Stomach (tissue), 9 donors: Measurements from ENCODE around the gene FAM163B. TPM values are rescaled to one million over a fixed set of nuclear protein-coding genes. Genes with fewer than 3 reads are reported as not detected.

Experiments used
- DNase-seq, 2 donors: peaks; one replicate each; pipeline versions ENCODE4 v3.0.0 to v3.0.0-alpha.2; 2013 to 2019
- H3K27ac ChIP-seq, 5 donors: fragments of 200-600 bp in 4 of 5; sonication (generic) in 4 of 5; one replicate each; pipeline ENCODE4 v1.5.1; 2013 to 2019; ENCODE audit warnings: mild to moderate bottlenecking in 1 of 5, moderate library complexity in 1 of 5
- H3K27me3 ChIP-seq, 3 donors: fragments of 200-600 bp; sonication (generic); one replicate each; pipeline ENCODE4 v1.5.1; 2017 to 2019; ENCODE audit warnings: mixed run types in 1 of 3
- H3K36me3 ChIP-seq, 4 donors: fragments of 200-600 bp; sonication (generic); 1 replicate in 3 of 4; 2 replicates in 1 of 4; pipeline ENCODE4 v1.5.1; 2016 to 2019
- H3K4me1 ChIP-seq, 4 donors: fragments of 200-600 bp; sonication (generic); one replicate each; pipeline ENCODE4 v1.5.1; 2016 to 2019
- H3K4me3 ChIP-seq, 4 donors: fragments of 200-600 bp; sonication (generic) in 3 of 4; one replicate each; pipeline ENCODE4 v1.5.1; 2016 to 2019; ENCODE audit warnings: mild to moderate bottlenecking in 1 of 4
- H3K9me3 ChIP-seq, 4 donors: fragments of 200-600 bp; sonication (generic); one replicate each; pipeline ENCODE4 v1.5.1; 2016 to 2019
- EP300 ChIP-seq: sonication (generic); formaldehyde crosslinking; IDR thresholded peaks from one replicate; pipeline ENCODE4 v1.6.1; 2017; ENCODE audit warnings: antibody characterized with exemption
- POLR2A ChIP-seq, 4 donors: fragments of 450-650 bp; IDR thresholded peaks; one replicate each; pipeline ENCODE4 v1.6.1; 2016; ENCODE audit warnings: antibody characterized with exemption in 4 of 4, control low read depth in 2 of 4, mild to moderate bottlenecking in 1 of 4, moderate library complexity in 1 of 4
- POLR2AphosphoS5 ChIP-seq, 3 donors: sonication (generic); formaldehyde crosslinking; IDR thresholded peaks; one replicate each; pipeline ENCODE4 v1.6.1; 2016; ENCODE audit warnings: antibody characterized with exemption in 3 of 3
- WGBS, 5 donors: extraction: QIAGEN DNeasy Blood & Tissue Kit in 3 of 5; methylation state at CpG; one replicate each; pipeline versions ENCODE4 v1.1.5 to v1.1.7; 2013 to 2018; 5-methylcytosine and 5-hydroxymethylcytosine counted together
- intact Hi-C: fragments of 100-400 bp; cut with DNase I; formaldehyde crosslinking; loops from one replicate; pipeline ENCODE4 v1.15.1; 2023; ENCODE audit warnings: low total_unique reads
- polyA plus RNA-seq, 3 donors: library from polyadenylated mRNA; stranded (reverse); fragments of 200-250 nt; gene quantifications; one replicate each; pipeline ENCODE4 v1.2.3, GENCODE V29; 2013
- total RNA-seq, 5 donors: library from RNA; depleted of rRNA; stranded (reverse); fragments of >200 nt; gene quantifications; one replicate each; pipeline versions ENCODE4 v1.1.0 to v1.2.3, GENCODE V29; 2014 to 2016
- TF ChIP-seq, protein P1 (sequence below), 7 experiments: fragments of 450-650 bp in 4 of 7; fragments of 200-600 bp in 3 of 7; sonication (generic) in 3 of 7; IDR thresholded peaks; one replicate each; pipeline ENCODE4 v1.5.1; 2016 to 2019; ENCODE audit warnings: antibody characterized with exemption in 7 of 7, control low read depth in 2 of 7, mild to moderate bottlenecking in 1 of 7
- donor health status: healthy with polysubstance abuse.
- donor health status: Bipolar disorder and iron deficiency.
- donor health status: healthy.

Gene FAM163B
- total and polyA plus RNA-seq, 8 donors: not detected

DNA sequence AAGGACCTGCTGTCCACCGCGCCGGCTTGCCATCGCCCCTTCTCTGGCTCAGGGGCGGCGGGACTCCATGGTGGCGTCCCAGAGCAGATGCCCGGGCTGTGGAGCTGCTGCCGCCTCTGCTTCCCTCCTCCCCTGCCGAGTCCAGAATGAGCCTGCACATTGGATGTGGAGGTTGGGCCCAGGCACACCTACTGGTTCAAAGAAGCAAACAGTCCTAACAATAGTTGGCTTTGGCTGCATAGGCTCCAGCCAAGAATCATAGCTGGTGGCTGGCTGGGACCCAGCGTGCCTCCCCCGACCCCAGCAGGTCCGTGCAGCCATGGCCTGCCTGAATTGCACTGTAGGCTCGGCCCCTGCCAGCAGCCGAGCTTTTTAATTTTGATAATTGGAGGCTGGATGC is 48.9 kb downstream of the FAM163B start:
- TF ChIP-seq POLR2A (IDR thresholded peaks at IDR 0.05): no peak
- peak in 1 of 3 donors; percentile 28 for TF ChIP-seq POLR2AphosphoS5 (IDR thresholded peaks at IDR 0.05)
- H3K9me3 ChIP-seq: no peaks in the 10 kb centered on the region
- DNase-seq: peak in 1 of 2 donors; percentile 76
- no peak overlapping the region for H3K4me3 ChIP-seq
- H3K36me3 ChIP-seq: no peaks in the 10 kb centered on the region
- H3K27me3 ChIP-seq: peaks cover 0 to 13% (median 0%) of the 10 kb centered on the region in 3 donors
- H3K27ac ChIP-seq: no peak overlapping the region
- intact Hi-C loops: no loop called here
- peaks cover 9 to 44% (median 35%) of the 10 kb centered on the region in 4 donors for H3K4me1 ChIP-seq
- 24 to 60% (median 50%) methylated on average over 5 to 15 of the region's 15 CpGs for WGBS, 5 donors

DNA sequence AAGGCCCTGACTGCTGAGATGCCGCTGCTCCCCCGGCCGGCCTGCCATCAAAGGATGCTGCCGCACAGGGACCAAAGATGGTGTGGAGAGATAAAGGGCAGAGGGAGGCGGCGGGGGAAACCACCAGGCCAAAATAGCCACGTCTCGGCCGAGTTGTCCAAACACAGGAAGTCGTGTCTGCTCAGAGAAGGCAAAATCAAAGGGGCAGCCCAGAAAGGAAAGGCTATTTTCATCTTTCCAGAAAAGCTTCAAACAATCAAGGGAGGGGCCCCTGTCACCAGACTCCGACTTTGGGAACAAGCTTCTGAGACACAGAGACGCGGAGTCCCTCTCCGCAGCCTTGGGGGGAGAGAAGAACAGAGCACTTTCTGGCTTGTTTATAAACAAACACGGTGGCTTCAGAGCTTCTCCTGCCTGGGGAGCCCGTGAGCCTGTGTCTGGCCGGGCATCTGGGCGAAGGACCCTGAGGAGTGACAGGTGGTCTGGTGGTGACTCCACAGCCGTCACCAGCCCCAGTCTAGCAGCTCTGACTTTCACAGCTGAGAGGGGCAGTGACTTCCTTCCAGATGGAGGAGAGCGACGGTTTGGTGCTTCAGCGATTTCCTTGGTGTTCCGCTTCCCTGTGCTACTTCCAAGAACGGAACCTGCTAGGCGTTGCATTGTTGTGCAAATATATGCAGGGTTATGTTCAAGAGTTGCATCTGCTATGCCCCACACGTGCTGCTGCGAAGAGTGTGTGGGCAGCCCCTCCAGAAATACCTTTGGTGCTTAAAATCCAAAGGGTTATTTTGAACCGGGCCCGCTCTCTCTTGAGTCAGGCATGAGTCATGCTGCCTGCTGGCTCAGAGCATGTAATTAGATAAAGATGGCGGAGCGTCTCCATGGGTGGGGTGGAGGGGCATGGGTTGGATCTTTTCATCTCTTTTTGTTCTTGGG is 50.7 kb downstream of the FAM163B start:
- WGBS, 5 donors: 36 to 54% (median 37%) methylated on average over 30 to 31 of the region's 31 CpGs
- Histone ChIP-seq H3K27ac (peak overlapping the region; percentile 23 to 62 (median 55)), H3K9me3 (no peaks in the 10 kb centered on the region), H3K36me3 (peaks cover 0 to 8% (median 0%) of the 10 kb centered on the region in 4 donors), H3K4me1 (peaks cover 8 to 37% (median 33%) of the 10 kb centered on the region in 4 donors), H3K27me3 (peaks cover 0 to 18% (median 0%) of the 10 kb centered on the region in 3 donors), H3K4me3 (no peak overlapping the region)
- no peak for TF ChIP-seq POLR2A (IDR thresholded peaks at IDR 0.05)
- no peak for TF ChIP-seq EP300
- TF ChIP-seq POLR2AphosphoS5 (IDR thresholded peaks at IDR 0.05): no peak
- TF ChIP-seq, protein P1, sequence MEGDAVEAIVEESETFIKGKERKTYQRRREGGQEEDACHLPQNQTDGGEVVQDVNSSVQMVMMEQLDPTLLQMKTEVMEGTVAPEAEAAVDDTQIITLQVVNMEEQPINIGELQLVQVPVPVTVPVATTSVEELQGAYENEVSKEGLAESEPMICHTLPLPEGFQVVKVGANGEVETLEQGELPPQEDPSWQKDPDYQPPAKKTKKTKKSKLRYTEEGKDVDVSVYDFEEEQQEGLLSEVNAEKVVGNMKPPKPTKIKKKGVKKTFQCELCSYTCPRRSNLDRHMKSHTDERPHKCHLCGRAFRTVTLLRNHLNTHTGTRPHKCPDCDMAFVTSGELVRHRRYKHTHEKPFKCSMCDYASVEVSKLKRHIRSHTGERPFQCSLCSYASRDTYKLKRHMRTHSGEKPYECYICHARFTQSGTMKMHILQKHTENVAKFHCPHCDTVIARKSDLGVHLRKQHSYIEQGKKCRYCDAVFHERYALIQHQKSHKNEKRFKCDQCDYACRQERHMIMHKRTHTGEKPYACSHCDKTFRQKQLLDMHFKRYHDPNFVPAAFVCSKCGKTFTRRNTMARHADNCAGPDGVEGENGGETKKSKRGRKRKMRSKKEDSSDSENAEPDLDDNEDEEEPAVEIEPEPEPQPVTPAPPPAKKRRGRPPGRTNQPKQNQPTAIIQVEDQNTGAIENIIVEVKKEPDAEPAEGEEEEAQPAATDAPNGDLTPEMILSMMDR (IDR thresholded peaks at IDR 0.05): no peak
- intact Hi-C loops: no loop called here
- DNase-seq: peak in 1 of 2 donors; percentile 49

DNA sequence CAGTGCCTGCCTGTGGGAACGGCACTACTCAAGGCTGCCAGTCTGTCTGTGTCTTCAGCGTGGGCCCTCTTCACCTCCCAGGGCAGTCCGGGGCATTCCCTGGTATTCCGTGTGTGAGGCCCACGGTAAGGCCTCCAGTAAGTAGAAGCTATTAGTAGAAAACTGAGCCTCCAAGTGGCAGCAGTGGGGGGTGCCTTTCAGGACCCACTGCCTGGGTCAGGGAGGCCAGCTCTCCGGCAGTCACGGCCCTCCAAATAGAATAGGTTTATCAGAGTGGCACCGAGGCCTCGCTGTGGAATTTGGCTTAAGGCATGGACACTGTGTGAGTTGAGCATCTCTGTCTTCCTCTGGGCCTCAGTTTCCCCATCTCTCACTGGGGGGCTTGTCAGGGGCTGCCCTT is 51.6 kb downstream of the FAM163B start:
- intact Hi-C loops: no loop called here
- peak overlapping the region in 3 of 5 donors; percentile 23 to 62 (median 61) for H3K27ac ChIP-seq
- peaks cover 0 to 18% (median 0%) of the 10 kb centered on the region in 3 donors for H3K27me3 ChIP-seq
- no peak for DNase-seq
- peaks cover 4 to 30% (median 26%) of the 10 kb centered on the region in 4 donors for H3K4me1 ChIP-seq
- H3K36me3 ChIP-seq: peaks cover 0 to 8% (median 0%) of the 10 kb centered on the region in 4 donors
- 89 to 97% (median 94%) methylated on average over 7 to 9 of the region's 9 CpGs for WGBS, 5 donors
- no peak overlapping the region for H3K4me3 ChIP-seq
- TF ChIP-seq POLR2AphosphoS5 (IDR thresholded peaks at IDR 0.05): no peak
- TF ChIP-seq POLR2A (IDR thresholded peaks at IDR 0.05): no peak
- TF ChIP-seq, protein P1 (IDR thresholded peaks at IDR 0.05): no peak
- TF ChIP-seq EP300: no peak
- H3K9me3 ChIP-seq: no peaks in the 10 kb centered on the region

DNA sequence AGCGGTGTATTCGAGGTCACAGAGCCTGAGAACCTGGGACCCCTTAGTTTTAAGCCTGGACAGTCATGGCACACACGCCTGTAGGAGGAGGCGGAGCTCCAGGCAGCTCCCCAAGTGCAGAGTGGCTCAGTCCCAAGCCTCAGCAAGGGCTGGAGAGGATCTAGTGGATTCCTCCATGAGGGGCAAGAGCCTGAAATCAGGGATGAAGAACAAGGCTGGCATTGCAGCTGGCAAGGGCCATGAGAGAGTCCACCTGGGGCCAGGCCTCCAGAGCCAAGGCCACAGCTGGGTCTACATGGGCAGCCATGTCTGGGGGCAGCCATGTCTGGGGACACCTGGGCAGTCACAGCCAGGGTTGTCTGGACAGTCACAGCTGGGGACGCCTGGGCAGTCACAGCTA is 52.8 kb downstream of the FAM163B start:
- Histone ChIP-seq H3K36me3 (peaks cover 0 to 10% (median 0%) of the 10 kb centered on the region in 4 donors), H3K4me3 (no peak overlapping the region), H3K27me3 (peaks cover 0 to 10% (median 0%) of the 10 kb centered on the region in 3 donors), H3K9me3 (no peaks in the 10 kb centered on the region), H3K4me1 (peaks cover 4 to 30% (median 26%) of the 10 kb centered on the region in 4 donors), H3K27ac (no peak overlapping the region)
- DNase-seq: no peak
- no peak for TF ChIP-seq EP300
- TF ChIP-seq POLR2AphosphoS5 (IDR thresholded peaks at IDR 0.05): no peak
- TF ChIP-seq, protein P1 (IDR thresholded peaks at IDR 0.05): no peak
- no peak for TF ChIP-seq POLR2A (IDR thresholded peaks at IDR 0.05)
- intact Hi-C loops: no loop called here
- WGBS, 5 donors: 80 to 87% (median 82%) methylated on average over 4 to 5 of the region's 5 CpGs
